Measurements from ENCODE around the gene RALY.

DNA sequence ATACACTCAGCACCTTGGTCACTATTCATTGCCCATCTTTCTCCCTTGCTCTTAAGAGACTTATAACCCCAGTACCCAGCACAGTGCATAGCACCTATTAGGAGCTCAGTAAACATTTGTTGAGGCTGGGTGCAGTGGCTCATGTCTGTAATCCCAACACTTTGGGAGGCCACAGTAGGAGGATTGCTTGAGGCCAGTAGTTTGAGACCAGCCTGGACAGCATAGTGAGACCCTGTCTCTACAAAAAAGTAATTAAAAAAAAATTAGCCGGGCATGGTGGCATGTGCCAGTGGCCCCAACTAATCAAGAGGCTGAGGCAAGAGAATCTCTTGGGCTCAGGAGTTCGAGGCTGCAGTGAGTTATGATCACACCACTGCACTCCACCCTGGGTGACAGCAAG lies 126.5 kb downstream of the RALY start:
- no peak for TF ChIP-seq POLR2A (IDR thresholded peaks at IDR 0.05; ENCODE audit: low read depth, low read length)
- no peak for TF ChIP-seq PAX5 (IDR thresholded peaks at IDR 0.05; ENCODE audit: insufficient read depth, low read length, severe bottlenecking)
- no peak for TF ChIP-seq POLR2AphosphoS5 (IDR thresholded peaks at IDR 0.05; ENCODE audit: low read depth, low read length)
- no peak for TF ChIP-seq TAF1 (IDR thresholded peaks at IDR 0.05; ENCODE audit: low read depth, low read length)

Data from GM12891 (cell line).